ENCODE measurements around the gene GABRG2. TPM values are rescaled to one million over a fixed set of nuclear protein-coding genes. Genes with fewer than 3 reads are reported as not detected.

The GABRG2 gene
- total and polyA plus RNA-seq, 3 experiments from 2014 or later, result not detected

GRCh38 chr5:162202285-162202880 is 134.8 kb downstream of the GABRG2 start:
- no peak overlapping the region for H3K4me3 Mint-ChIP-seq
- Histone ChIP-seq H3K27me3 (ENCODE audit: insufficient read depth, low read length, poor library complexity, severe bottlenecking) (no peaks in the 10 kb centered on the region), H3K9me3 (ENCODE audit: low read length) (no peaks in the 10 kb centered on the region), H3K36me3 (ENCODE audit: insufficient read depth, low read length) (no peaks in the 10 kb centered on the region), H3K4me3 (ENCODE audit: low read length) (no peak overlapping the region), H3K27ac (ENCODE audit: low read depth, low read length) (no peak overlapping the region), H3K4me1 (ENCODE audit: insufficient read depth, low read length) (no peaks in the 10 kb centered on the region)
- peaks cover 0 to 14% (median 6%) of the 10 kb centered on the region in 5 donors for H3K9me3 Mint-ChIP-seq
- ChIA-PET POLR2A (no interaction called here), CTCF (no interaction called here)
- no peaks in the 10 kb centered on the region for H3K36me3 Mint-ChIP-seq
- H3K27me3 Mint-ChIP-seq, result no peaks in the 10 kb centered on the region
- no peak overlapping the region for H3K27ac Mint-ChIP-seq
- H3K4me1 Mint-ChIP-seq, result no peaks in the 10 kb centered on the region
- DNase-seq, result no peak

Other genes starting within 250 kb of the GABRG2 start
- gene GABRA1, start 219.7 kb upstream of the GABRG2 start, total RNA-seq, result not detected
- not detected for gene GABRA1, start 219.7 kb upstream of the GABRG2 start, polyA plus RNA-seq